ENCODE measurements around the gene MATN4.
"Not testable (repeated sequence)": the region's sequence is repeated elsewhere in the genome, so short reads cannot be mapped to it uniquely, and the experiment has no call there.

MATN4 gene

GRCh38 chr20:45308117-45308778 lies at the start of gene MATN4:
Gene MATN4, minus strand, starts transcription at chr20:45308299. Its CDS starts 2,717 bp downstream, at chr20:45305582.
- DNase-seq (ENCODE audit: low spot score), result no peak

GRCh38 chr20:45355209-45356084 lies 47.3 kb upstream of the MATN4 start:
- peak; percentile 24 for DNase-seq (ENCODE audit: low spot score)

- no peak for DNase-seq (ENCODE audit: low spot score)
Observed at GRCh38 chr20:45354423-45355208, 46.5 kb upstream of the MATN4 start.

GRCh38 chr20:45353746-45354145 lies 45.6 kb upstream of the MATN4 start:
- no peak for DNase-seq (ENCODE audit: low spot score)

GRCh38 chr20:45352729-45353128 lies 44.6 kb upstream of the MATN4 start:
- DNase-seq (ENCODE audit: low spot score), result no peak

- not testable (repeated sequence) for DNase-seq (ENCODE audit: low spot score)
Observed at GRCh38 chr20:45350795-45351194, 42.7 kb upstream of the MATN4 start.

GRCh38 chr20:45350217-45350616 lies 42.1 kb upstream of the MATN4 start:
- DNase-seq (ENCODE audit: low spot score), result no peak

GRCh38 chr20:45347936-45348778 lies 40.1 kb upstream of the MATN4 start, which contains the start of gene SDC4:
Gene SDC4, minus strand, starts transcription at chr20:45348424. Its CDS starts 40 bp downstream, at chr20:45348384.
- peak; percentile 62 for DNase-seq (ENCODE audit: low spot score)

- no peak for DNase-seq (ENCODE audit: low spot score)
Observed at GRCh38 chr20:45347297-45347935, 39.3 kb upstream of the MATN4 start.

- no peak for DNase-seq (ENCODE audit: low spot score)
Observed at GRCh38 chr20:45346851-45347250, 38.8 kb upstream of the MATN4 start.

GRCh38 chr20:45346291-45346718 lies 38.2 kb upstream of the MATN4 start:
- DNase-seq (ENCODE audit: low spot score), result no peak

- DNase-seq (ENCODE audit: low spot score), result no peak
Observed at GRCh38 chr20:45345104-45345936, 37.2 kb upstream of the MATN4 start.

GRCh38 chr20:45344168-45344860 lies 36.2 kb upstream of the MATN4 start:
- peak; percentile 15 for DNase-seq (ENCODE audit: low spot score)

GRCh38 chr20:45343532-45344167 lies 35.6 kb upstream of the MATN4 start:
- DNase-seq (ENCODE audit: low spot score), result no peak

- no peak for DNase-seq (ENCODE audit: low spot score)
Observed at GRCh38 chr20:45342855-45343531, 34.9 kb upstream of the MATN4 start.

GRCh38 chr20:45341939-45342854 lies 34.1 kb upstream of the MATN4 start:
- DNase-seq (ENCODE audit: low spot score), result no peak

GRCh38 chr20:45341579-45341938 lies 33.5 kb upstream of the MATN4 start:
- DNase-seq (ENCODE audit: low spot score), result no peak

Measured in CD4-positive, alpha-beta T cell treated with Interleukin-2 at 100 ng/mL for 4 hours (primary cell).